LNCaP clone FGC (cell line): ENCODE measurements around the gene RPL7A.

ENCODE experiments used
- DNase-seq: peaks from one replicate; pipeline ENCODE4 v3.0.0-alpha.2; 2011; ENCODE audit warnings: low read depth
- H3K4me3 ChIP-seq: 2 replicates; pipeline ENCODE4 v1.5.1; 2011; ENCODE audit warnings: mild to moderate bottlenecking, low read depth, low read length, control low read depth
- CTCF ChIP-seq: IDR thresholded peaks from 2 replicates; pipeline ENCODE4 v1.5.1; 2012; ENCODE audit warnings: mild to moderate bottlenecking; ENCODE audit not compliant: control insufficient read depth, insufficient read depth; ENCODE audit errors: extremely low read depth

Gene RPL7A

GRCh38 chr9:133348718-133349573 is 928 bp downstream of the RPL7A start:
- peak overlapping the region; percentile 97 for H3K4me3 ChIP-seq
- no peak for TF ChIP-seq CTCF
- no peak for DNase-seq

- peak overlapping the region; percentile 97 for H3K4me3 ChIP-seq
- DNase-seq = no peak
These were observed 2.1 kb downstream of the RPL7A start for GRCh38 chr9:133349965-133350616.

GRCh38 chr9:133351526-133351907 is 3.5 kb downstream of the RPL7A start:
- no peak for TF ChIP-seq CTCF
- DNase-seq = no peak
- no peak overlapping the region for H3K4me3 ChIP-seq

More at GRCh38 chr9:133349965-133350616, 2.1 kb downstream of the RPL7A start:
- no peak for TF ChIP-seq CTCF

GRCh38 chr9:133351908-133352634 is 4.1 kb downstream of the RPL7A start:
- peak; percentile 77 for TF ChIP-seq CTCF
- peak; percentile 69 for DNase-seq
- H3K4me3 ChIP-seq = no peak overlapping the region

GRCh38 chr9:133352635-133353340 is 4.8 kb downstream of the RPL7A start:
- DNase-seq = no peak
- H3K4me3 ChIP-seq = no peak overlapping the region
- TF ChIP-seq CTCF = no peak

GRCh38 chr9:133353548-133353947 is 5.5 kb downstream of the RPL7A start:
- no peak for DNase-seq
- TF ChIP-seq CTCF = no peak

More at GRCh38 chr9:133353548-133353947, 5.5 kb downstream of the RPL7A start:
- H3K4me3 ChIP-seq = no peak overlapping the region
